Adipose tissue (tissue), 3 donors: ENCODE measurements around the gene PDE8A. TPM values are rescaled to one million over a fixed set of nuclear protein-coding genes. Genes with fewer than 3 reads are reported as not detected.
A peak's percentile ranks its signal among the peaks of the same experiment; 100 is the strongest.

Experiments used
- H3K27ac ChIP-seq: one replicate; pipeline ENCODE4 v1.5.1; 2013; ENCODE audit warnings: low read depth, low read length
- WGBS, 3 donors: extraction: QIAGEN DNeasy Blood & Tissue Kit; methylation state at CpG; one replicate each; pipeline ENCODE4 v1.1.7; 2013; 5-methylcytosine and 5-hydroxymethylcytosine counted together
- polyA plus RNA-seq, 3 donors: library from polyadenylated mRNA; stranded (reverse); fragments of 200-250 nt; gene quantifications; one replicate each; pipeline ENCODE4 v1.2.3, GENCODE V29; 2013
- donor health status: healthy with polysubstance abuse.
- donor health status: Bipolar disorder and iron deficiency.
- donor health status: healthy.

The PDE8A gene
- 10 to 100 TPM in 2 of 3 donors, 1 to 10 TPM in 1; 9.0 to 24.2 (median 19.4) TPM for polyA plus RNA-seq

- 0 to 1% (median 1%) methylated on average over 44 to 95 of the region's 95 CpGs for WGBS, 3 donors
- peak within 1 kb of the TSS; percentile 19 for H3K27ac ChIP-seq
Measured at GRCh38 chr15:84981711-84982300, at the start of gene PDE8A. TSS of gene PDE8A (plus strand) at chr15:84981856. CDS start at chr15:84982163, 307 bp downstream.

- no peak overlapping the region for H3K27ac ChIP-seq
- WGBS, 3 donors, result 80 to 88% (median 88%) methylated on average over 21 of the region's 21 CpGs
Measured at GRCh38 chr15:84934942-84935729, 46.5 kb upstream of the PDE8A start.

GRCh38 chr15:84937144-84937543 lies 44.5 kb upstream of the PDE8A start:
- 41 to 57% (median 50%) methylated on average over 5 of the region's 5 CpGs for WGBS, 3 donors
- H3K27ac ChIP-seq, result no peak overlapping the region

GRCh38 chr15:84938726-84939125 lies 42.9 kb upstream of the PDE8A start:
- WGBS, 3 donors, result 94 to 96% (median 95%) methylated on average over 1 of the region's 1 CpG
- no peak overlapping the region for H3K27ac ChIP-seq

GRCh38 chr15:84940399-84940798 lies 41.3 kb upstream of the PDE8A start:
- WGBS, 3 donors, result 61 to 81% (median 72%) methylated on average over 3 of the region's 3 CpGs
- H3K27ac ChIP-seq, result no peak overlapping the region

- no peak overlapping the region for H3K27ac ChIP-seq
- 87 to 93% (median 92%) methylated on average over 2 of the region's 2 CpGs for WGBS, 3 donors
Measured at GRCh38 chr15:84942456-84942855, 39.2 kb upstream of the PDE8A start.

- 87 to 92% (median 89%) methylated on average over 10 of the region's 10 CpGs for WGBS, 3 donors
- no peak overlapping the region for H3K27ac ChIP-seq
Measured at GRCh38 chr15:84944311-84944710, 37.3 kb upstream of the PDE8A start.

GRCh38 chr15:84944861-84945260 lies 36.8 kb upstream of the PDE8A start:
- WGBS, 3 donors, result 83 to 93% (median 92%) methylated on average over 9 to 11 of the region's 11 CpGs
- H3K27ac ChIP-seq, result no peak overlapping the region

- WGBS, 3 donors, result 74 to 94% (median 92%) methylated on average over 5 of the region's 5 CpGs
- no peak overlapping the region for H3K27ac ChIP-seq
Measured at GRCh38 chr15:84946772-84947489, 34.7 kb upstream of the PDE8A start.

GRCh38 chr15:84947947-84948830 lies 33.5 kb upstream of the PDE8A start:
- no peak overlapping the region for H3K27ac ChIP-seq
- 61 to 82% (median 63%) methylated on average over 4 of the region's 4 CpGs for WGBS, 3 donors

GRCh38 chr15:84949043-84949442 lies 32.6 kb upstream of the PDE8A start:
- 79% methylated on average over 2 of the region's 2 CpGs for WGBS, 3 donors

GRCh38 chr15:84949845-84950569 lies 31.6 kb upstream of the PDE8A start:
- whole genome bisulfite sequencing, 3 donors, result 70 to 72% (median 71%) methylated on average over 7 of the region's 7 CpGs

More at GRCh38 chr15:84949043-84949442, 32.6 kb upstream of the PDE8A start:
- no peak overlapping the region for H3K27ac ChIP-seq

GRCh38 chr15:84950570-84951111 lies 31.0 kb upstream of the PDE8A start:
- H3K27ac ChIP-seq, result no peak overlapping the region
- 79 to 90% (median 88%) methylated on average over 7 of the region's 7 CpGs for WGBS, 3 donors

More at GRCh38 chr15:84949845-84950569, 31.6 kb upstream of the PDE8A start:
- no peak overlapping the region for H3K27ac ChIP-seq

GRCh38 chr15:84951736-84952135 lies 29.9 kb upstream of the PDE8A start:
- no peak overlapping the region for H3K27ac ChIP-seq
- WGBS, 3 donors, result 69 to 85% (median 73%) methylated on average over 5 of the region's 5 CpGs

- no peak overlapping the region for H3K27ac ChIP-seq
- WGBS, 3 donors, result 90 to 94% (median 93%) methylated on average over 4 of the region's 4 CpGs
Measured at GRCh38 chr15:84953136-84953535, 28.5 kb upstream of the PDE8A start.

- no peak overlapping the region for H3K27ac ChIP-seq
- 43 to 68% (median 64%) methylated on average over 1 of the region's 1 CpG for WGBS, 3 donors
Measured at GRCh38 chr15:84953726-84954125, 27.9 kb upstream of the PDE8A start.

GRCh38 chr15:84955089-84955848 lies 26.4 kb upstream of the PDE8A start:
- H3K27ac ChIP-seq, result no peak overlapping the region
- whole genome bisulfite sequencing, 3 donors, result 27 to 29% (median 27%) methylated on average over 15 of the region's 15 CpGs
